ENCODE results near the gene SPATA3.

The SPATA3 gene

GRCh38 chr2:230982528-230982927 is 13.4 kb upstream of the SPATA3 start:
- Histone ChIP-seq H2AK5ac (ENCODE audit: low read length) (no peak overlapping the region), H3K79me2 (ENCODE audit: control insufficient read depth, insufficient read depth, low read length, poor library complexity) (no peaks in the 10 kb centered on the region), H3K4ac (ENCODE audit: low read depth, low read length) (no peak overlapping the region), H2BK12ac (ENCODE audit: low read length) (no peak overlapping the region), H3K36me3 (ENCODE audit: control insufficient read depth in 1 of 2, insufficient read depth in 2 of 2, low read length in 2 of 2) (no peaks in the 10 kb centered on the region), H3K9ac (ENCODE audit: low read length) (no peak overlapping the region), H3K14ac (ENCODE audit: low read length) (no peak overlapping the region), H3K79me1 (ENCODE audit: low read length) (no peaks in the 10 kb centered on the region), H3K27ac (ENCODE audit: low read depth, low read length) (no peak overlapping the region), H4K91ac (ENCODE audit: low read depth, low read length) (no peak overlapping the region), H2AFZ (ENCODE audit: insufficient read depth, low read length, poor library complexity) (no peak overlapping the region), H3K23ac (ENCODE audit: low read length) (no peak overlapping the region), H4K8ac (ENCODE audit: low read depth, low read length) (no peak overlapping the region), H3K9me3 (ENCODE audit: insufficient read depth, low read depth, low read length) (no peaks in the 10 kb centered on the region), H2BK5ac (ENCODE audit: low read depth, low read length, poor library complexity) (no peak overlapping the region), H3K4me2 (ENCODE audit: low read length) (no peak overlapping the region), H3K27me3 (ENCODE audit: insufficient read depth, low read length) (no peaks in the 10 kb centered on the region), H3K18ac (ENCODE audit: low read length) (no peak overlapping the region), H3K4me1 (ENCODE audit: control insufficient read depth in 1 of 2, insufficient read depth in 2 of 2, low read length in 2 of 2) (peaks cover 0 to 4% of the 10 kb centered on the region in 2 experiments), H3K4me3 (ENCODE audit: low read depth, low read length) (no peak overlapping the region), H2BK120ac (ENCODE audit: insufficient read depth, low read length, poor library complexity) (no peak overlapping the region), H4K12ac (ENCODE audit: low read depth, low read length) (no peak overlapping the region)
- DNase-seq: no peak
- no CpG with 5 or more reads among the region's 3 CpGs for WGBS (ENCODE audit: extremely low coverage, insufficient coverage, insufficient read length)

- no peak overlapping the region for H4K12ac ChIP-seq (ENCODE audit: low read depth, low read length)
- H3K4me1 ChIP-seq (ENCODE audit: control insufficient read depth in 1 of 2, insufficient read depth in 2 of 2, low read length in 2 of 2): peaks cover 0 to 4% of the 10 kb centered on the region in 2 experiments
- no peak overlapping the region for H3K23ac ChIP-seq (ENCODE audit: low read length)
- H3K79me2 ChIP-seq (ENCODE audit: control insufficient read depth, insufficient read depth, low read length, poor library complexity): no peaks in the 10 kb centered on the region
- H3K18ac ChIP-seq (ENCODE audit: low read length): no peak overlapping the region
- no peak overlapping the region for H3K9ac ChIP-seq (ENCODE audit: low read length)
- no peak overlapping the region for H4K8ac ChIP-seq (ENCODE audit: low read depth, low read length)
- no peak overlapping the region for H2BK12ac ChIP-seq (ENCODE audit: low read length)
- no peak overlapping the region for H3K27ac ChIP-seq (ENCODE audit: low read depth, low read length)
- no peak overlapping the region for H4K91ac ChIP-seq (ENCODE audit: low read depth, low read length)
- H3K14ac ChIP-seq (ENCODE audit: low read length): no peak overlapping the region
- no peaks in the 10 kb centered on the region for H3K36me3 ChIP-seq (ENCODE audit: control insufficient read depth in 1 of 2, insufficient read depth in 2 of 2, low read length in 2 of 2)
- DNase-seq: no peak
- no peaks in the 10 kb centered on the region for H3K27me3 ChIP-seq (ENCODE audit: insufficient read depth, low read length)
- no peak overlapping the region for H3K4ac ChIP-seq (ENCODE audit: low read depth, low read length)
- H2BK5ac ChIP-seq (ENCODE audit: low read depth, low read length, poor library complexity): no peak overlapping the region
- no CpG with 5 or more reads among the region's 6 CpGs for WGBS (ENCODE audit: extremely low coverage, insufficient coverage, insufficient read length)
- H2AK5ac ChIP-seq (ENCODE audit: low read length): no peak overlapping the region
- H2BK120ac ChIP-seq (ENCODE audit: insufficient read depth, low read length, poor library complexity): no peak overlapping the region
- no peaks in the 10 kb centered on the region for H3K9me3 ChIP-seq (ENCODE audit: insufficient read depth, low read depth, low read length)
- no peak overlapping the region for H3K4me2 ChIP-seq (ENCODE audit: low read length)
- no peaks in the 10 kb centered on the region for H3K79me1 ChIP-seq (ENCODE audit: low read length)
- H2AFZ ChIP-seq (ENCODE audit: insufficient read depth, low read length, poor library complexity): no peak overlapping the region
- no peak overlapping the region for H3K4me3 ChIP-seq (ENCODE audit: low read depth, low read length)
These were observed 12.4 kb upstream of the SPATA3 start for GRCh38 chr2:230983566-230983965.

GRCh38 chr2:230984393-230985220 is 11.3 kb upstream of the SPATA3 start:
- H3K23ac ChIP-seq (ENCODE audit: low read length): no peak overlapping the region
- no peak overlapping the region for H3K9ac ChIP-seq (ENCODE audit: low read length)
- H2AK5ac ChIP-seq (ENCODE audit: low read length): no peak overlapping the region
- no peak overlapping the region for H4K8ac ChIP-seq (ENCODE audit: low read depth, low read length)
- no peak overlapping the region for H4K12ac ChIP-seq (ENCODE audit: low read depth, low read length)
- DNase-seq: no peak
- H3K27me3 ChIP-seq (ENCODE audit: insufficient read depth, low read length): no peaks in the 10 kb centered on the region
- H3K9me3 ChIP-seq (ENCODE audit: insufficient read depth, low read depth, low read length): no peaks in the 10 kb centered on the region
- H2AFZ ChIP-seq (ENCODE audit: insufficient read depth, low read length, poor library complexity): no peak overlapping the region
- H3K27ac ChIP-seq (ENCODE audit: low read depth, low read length): no peak overlapping the region
- H3K18ac ChIP-seq (ENCODE audit: low read length): no peak overlapping the region
- H3K4me1 ChIP-seq (ENCODE audit: control insufficient read depth in 1 of 2, insufficient read depth in 2 of 2, low read length in 2 of 2): peaks cover 0 to 4% of the 10 kb centered on the region in 2 experiments
- no peak overlapping the region for H3K4me3 ChIP-seq (ENCODE audit: low read depth, low read length)
- H2BK12ac ChIP-seq (ENCODE audit: low read length): no peak overlapping the region
- H3K4me2 ChIP-seq (ENCODE audit: low read length): no peak overlapping the region
- H3K79me2 ChIP-seq (ENCODE audit: control insufficient read depth, insufficient read depth, low read length, poor library complexity): no peaks in the 10 kb centered on the region
- no CpG with 5 or more reads among the region's 13 CpGs for WGBS (ENCODE audit: extremely low coverage, insufficient coverage, insufficient read length)
- no peaks in the 10 kb centered on the region for H3K79me1 ChIP-seq (ENCODE audit: low read length)
- H4K91ac ChIP-seq (ENCODE audit: low read depth, low read length): no peak overlapping the region
- H3K14ac ChIP-seq (ENCODE audit: low read length): no peak overlapping the region
- no peak overlapping the region for H2BK5ac ChIP-seq (ENCODE audit: low read depth, low read length, poor library complexity)
- H2BK120ac ChIP-seq (ENCODE audit: insufficient read depth, low read length, poor library complexity): no peak overlapping the region
- H3K36me3 ChIP-seq (ENCODE audit: control insufficient read depth in 1 of 2, insufficient read depth in 2 of 2, low read length in 2 of 2): no peaks in the 10 kb centered on the region
- H3K4ac ChIP-seq (ENCODE audit: low read depth, low read length): no peak overlapping the region

- WGBS (ENCODE audit: extremely low coverage, insufficient coverage, insufficient read length): no CpG with 5 or more reads among the region's 12 CpGs
- Histone ChIP-seq H3K4me2 (ENCODE audit: low read length) (no peak overlapping the region), H3K79me2 (ENCODE audit: control insufficient read depth, insufficient read depth, low read length, poor library complexity) (no peaks in the 10 kb centered on the region), H3K27ac (ENCODE audit: low read depth, low read length) (no peak overlapping the region), H3K27me3 (ENCODE audit: insufficient read depth, low read length) (no peaks in the 10 kb centered on the region), H2AFZ (ENCODE audit: insufficient read depth, low read length, poor library complexity) (no peak overlapping the region), H3K14ac (ENCODE audit: low read length) (no peak overlapping the region), H4K12ac (ENCODE audit: low read depth, low read length) (no peak overlapping the region), H3K18ac (ENCODE audit: low read length) (no peak overlapping the region), H2BK5ac (ENCODE audit: low read depth, low read length, poor library complexity) (no peak overlapping the region), H3K9me3 (ENCODE audit: insufficient read depth, low read depth, low read length) (no peaks in the 10 kb centered on the region), H4K91ac (ENCODE audit: low read depth, low read length) (no peak overlapping the region), H4K8ac (ENCODE audit: low read depth, low read length) (no peak overlapping the region), H3K4ac (ENCODE audit: low read depth, low read length) (no peak overlapping the region), H2BK120ac (ENCODE audit: insufficient read depth, low read length, poor library complexity) (no peak overlapping the region), H3K9ac (ENCODE audit: low read length) (no peak overlapping the region), H2AK5ac (ENCODE audit: low read length) (no peak overlapping the region), H3K23ac (ENCODE audit: low read length) (no peak overlapping the region), H3K4me1 (ENCODE audit: control insufficient read depth in 1 of 2, insufficient read depth in 2 of 2, low read length in 2 of 2) (peaks cover 0 to 4% of the 10 kb centered on the region in 2 experiments), H3K79me1 (ENCODE audit: low read length) (no peaks in the 10 kb centered on the region), H3K4me3 (ENCODE audit: low read depth, low read length) (no peak overlapping the region), H2BK12ac (ENCODE audit: low read length) (no peak overlapping the region), H3K36me3 (ENCODE audit: control insufficient read depth in 1 of 2, insufficient read depth in 2 of 2, low read length in 2 of 2) (no peaks in the 10 kb centered on the region)
- DNase-seq: no peak
These were observed 10.2 kb upstream of the SPATA3 start for GRCh38 chr2:230985519-230986231.

Measured in trophoblast cell (in vitro differentiated cells and primary cell).